GM18498 (cell line): ENCODE data around the gene OTOF.

Experiments
- ATAC-seq: cut with Tn5 transposase; IDR thresholded peaks from one replicate; pipeline ENCODE4 v1.9.1; 2021; ENCODE audit warnings: mild to moderate bottlenecking, moderate library complexity; ENCODE audit not compliant: unreplicated experiment

Gene OTOF

DNA sequence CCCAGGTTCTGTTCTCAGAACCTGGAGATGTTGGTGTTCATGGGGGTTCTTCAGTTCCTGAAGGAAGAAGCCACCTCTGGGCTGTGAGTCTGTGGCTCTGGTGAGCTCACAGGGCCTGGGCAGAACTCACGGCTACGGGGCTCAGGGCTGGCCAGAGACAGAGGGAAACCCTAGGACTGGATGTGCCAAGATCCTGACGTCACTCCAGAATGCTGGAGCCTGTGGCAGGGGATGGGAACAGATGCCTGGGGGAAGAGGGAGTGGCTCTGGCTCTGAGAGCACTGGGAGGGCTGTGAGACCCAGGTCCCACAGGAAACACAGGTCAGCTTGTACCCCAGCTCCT lies at the start of gene OTOF:
Gene OTOF, minus strand, starts transcription at position 214 of the 343 bp plus-strand sequence.
- ATAC-seq = no peak

DNA sequence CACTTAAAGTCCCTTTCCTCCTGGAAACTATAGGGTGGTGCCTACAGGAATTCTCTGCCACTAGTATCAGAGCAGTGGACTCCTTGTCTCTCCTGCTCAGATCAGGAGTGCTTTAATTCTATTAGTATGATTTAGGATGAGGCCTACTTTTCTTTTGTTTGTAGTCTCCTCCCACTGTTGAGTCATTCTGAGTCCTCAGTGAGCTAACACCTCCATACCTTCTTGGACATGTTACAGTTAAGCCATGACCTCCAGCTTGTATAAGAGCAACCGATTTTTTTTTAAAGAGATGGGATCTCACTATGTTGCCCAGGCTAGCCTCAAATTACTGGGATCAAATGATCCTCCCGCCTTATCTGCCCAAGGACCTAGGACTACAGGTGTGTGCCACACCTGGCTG lies 48.7 kb upstream of the OTOF start:
- no peak for ATAC-seq

DNA sequence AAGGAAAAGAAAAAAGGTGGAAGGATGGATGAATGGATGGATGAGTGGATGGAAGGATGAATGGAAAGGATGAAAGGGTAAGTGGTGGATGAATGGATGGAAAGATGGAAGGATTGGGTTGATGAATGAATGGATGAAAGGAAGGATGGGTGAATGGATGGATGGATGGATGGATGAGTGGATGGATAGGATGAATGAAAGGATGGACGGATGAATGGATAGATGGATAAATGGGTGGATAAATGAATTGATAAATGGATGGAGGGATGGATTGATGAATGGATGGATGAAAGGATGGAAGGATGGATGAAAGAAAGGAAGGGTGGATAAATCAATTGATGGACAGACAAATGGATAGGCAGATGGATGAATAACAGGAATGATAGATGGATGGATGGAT lies 48.2 kb upstream of the OTOF start:
- ATAC-seq = no peak

DNA sequence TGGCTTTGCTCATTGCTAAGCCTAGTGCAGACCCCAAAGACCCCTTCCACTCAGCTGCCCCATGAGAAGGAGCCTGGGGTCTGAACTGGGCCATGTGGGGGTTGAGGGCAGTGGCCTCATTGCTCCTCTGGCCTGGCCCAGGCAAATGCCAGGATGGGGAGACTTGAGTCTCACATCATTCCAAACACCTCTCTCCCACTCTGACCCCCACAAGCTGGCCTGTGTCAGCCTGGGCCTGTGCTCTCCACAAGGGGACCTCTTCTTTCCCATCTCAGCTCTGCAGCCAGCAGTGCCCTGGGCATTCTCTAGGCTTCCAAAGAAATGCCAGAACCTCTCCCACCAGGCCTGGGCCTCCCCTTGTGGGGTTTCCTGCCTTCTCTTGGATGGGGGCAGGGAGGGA lies 45.8 kb upstream of the OTOF start:
- no peak for ATAC-seq

DNA sequence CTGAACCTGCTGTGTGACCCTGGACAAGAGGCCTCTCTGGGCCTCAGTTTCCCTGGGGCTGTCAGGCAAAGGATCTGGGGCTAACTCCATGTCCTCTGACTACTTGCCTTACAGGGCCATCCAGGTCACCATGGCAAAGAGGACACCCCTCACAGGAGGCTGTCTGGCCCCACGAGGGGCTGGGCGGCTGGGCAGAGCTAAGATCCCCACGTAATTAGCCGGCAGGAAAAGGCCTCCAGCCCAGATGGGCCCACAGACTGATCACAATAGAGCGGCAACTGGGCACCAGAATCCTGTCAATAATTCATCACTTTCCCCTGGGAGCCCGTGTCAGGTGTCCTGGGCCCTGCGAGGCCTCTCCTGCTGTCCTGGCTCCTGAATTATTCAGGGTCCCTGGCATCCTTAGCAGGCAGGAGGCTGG lies 44.8 kb upstream of the OTOF start:
- no peak for ATAC-seq

DNA sequence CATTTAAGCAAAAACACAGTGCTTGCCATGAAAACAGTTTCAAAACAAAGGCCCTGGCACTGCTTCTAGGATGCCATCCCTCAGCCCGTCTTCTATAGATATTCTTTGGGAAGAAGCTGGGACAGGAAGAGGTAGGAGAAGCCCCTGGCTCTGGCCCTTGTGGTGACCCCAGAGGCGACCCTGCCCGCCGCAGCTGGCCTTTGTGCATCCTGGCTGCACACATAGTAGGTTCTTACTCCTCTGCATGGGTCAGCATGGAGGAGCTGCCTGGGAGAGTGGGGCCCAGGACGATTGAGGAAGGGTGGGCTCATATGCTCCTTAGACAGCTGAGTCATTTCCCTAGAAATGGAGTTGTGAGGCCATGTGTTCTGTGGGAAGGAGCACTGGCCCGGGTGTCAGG lies 44.4 kb upstream of the OTOF start:
- no peak for ATAC-seq

DNA sequence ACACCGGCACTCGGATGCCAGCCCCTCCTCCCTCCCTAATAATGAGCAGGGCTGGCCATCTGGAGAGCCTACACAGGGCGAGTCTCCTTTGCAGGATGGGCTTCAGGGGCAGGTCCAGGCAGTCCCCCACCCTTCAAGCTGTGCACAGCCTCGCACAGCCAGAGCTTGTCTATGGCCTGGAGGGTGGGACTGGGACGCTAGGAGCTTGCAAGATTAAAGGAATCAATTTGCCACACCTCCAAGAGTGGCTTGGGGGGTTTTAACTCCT lies 43.9 kb upstream of the OTOF start:
- no peak for ATAC-seq

DNA sequence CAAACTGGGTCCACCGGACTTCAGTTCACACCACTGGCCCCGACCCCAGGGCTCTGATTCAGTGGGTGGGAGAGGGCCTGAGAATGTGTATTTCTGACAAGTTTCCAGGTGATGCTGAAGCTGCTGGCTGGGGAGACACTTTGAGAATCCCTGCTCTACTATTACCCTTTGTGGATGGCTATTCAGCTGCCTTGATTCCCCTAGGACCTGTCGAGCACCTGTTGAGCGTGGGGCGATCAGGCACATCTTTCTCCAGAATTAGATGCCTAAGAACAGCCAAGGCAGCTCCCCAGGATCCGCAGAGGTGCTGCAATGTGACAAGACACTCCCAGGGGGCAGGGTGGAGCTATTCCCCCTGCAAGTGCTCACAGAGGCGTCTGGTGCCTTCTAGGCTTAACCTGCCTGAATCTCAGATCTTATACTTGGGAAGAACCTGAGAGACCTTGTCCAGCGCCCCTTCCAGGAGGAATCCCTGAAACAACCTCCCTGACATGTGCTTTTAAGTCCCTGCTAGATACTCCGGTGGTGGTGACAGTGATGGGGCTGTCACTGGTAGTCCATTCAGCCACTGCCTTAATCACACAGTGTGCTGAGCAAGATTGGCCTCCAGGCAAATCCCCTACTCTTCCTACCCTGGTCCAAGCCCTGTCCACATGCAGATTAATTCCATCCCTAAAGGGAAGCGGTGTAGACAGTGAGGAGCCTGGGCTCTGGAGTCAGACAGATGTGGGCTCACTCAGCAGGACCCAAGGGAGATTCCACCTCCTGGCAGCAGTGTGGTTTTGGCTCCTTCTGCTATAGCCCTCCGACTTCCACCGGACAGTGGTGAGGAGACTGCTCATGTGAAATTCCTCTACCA lies 43.4 kb upstream of the OTOF start:
- ATAC-seq = no peak

DNA sequence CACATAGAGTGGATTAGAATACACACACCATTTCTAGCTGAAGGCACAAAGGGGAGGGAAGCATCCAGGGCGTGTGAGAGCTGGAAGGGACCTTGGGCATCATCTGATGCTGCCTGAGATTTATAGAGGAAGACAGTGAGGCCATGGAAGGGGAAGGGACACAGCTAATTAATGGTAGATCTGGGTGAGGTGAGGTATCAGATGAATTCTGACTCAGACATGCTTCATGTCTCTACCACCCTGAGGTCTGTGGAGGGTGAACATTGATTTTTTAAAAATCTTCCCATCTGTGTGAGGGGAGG lies 42.2 kb upstream of the OTOF start:
- ATAC-seq = no peak

DNA sequence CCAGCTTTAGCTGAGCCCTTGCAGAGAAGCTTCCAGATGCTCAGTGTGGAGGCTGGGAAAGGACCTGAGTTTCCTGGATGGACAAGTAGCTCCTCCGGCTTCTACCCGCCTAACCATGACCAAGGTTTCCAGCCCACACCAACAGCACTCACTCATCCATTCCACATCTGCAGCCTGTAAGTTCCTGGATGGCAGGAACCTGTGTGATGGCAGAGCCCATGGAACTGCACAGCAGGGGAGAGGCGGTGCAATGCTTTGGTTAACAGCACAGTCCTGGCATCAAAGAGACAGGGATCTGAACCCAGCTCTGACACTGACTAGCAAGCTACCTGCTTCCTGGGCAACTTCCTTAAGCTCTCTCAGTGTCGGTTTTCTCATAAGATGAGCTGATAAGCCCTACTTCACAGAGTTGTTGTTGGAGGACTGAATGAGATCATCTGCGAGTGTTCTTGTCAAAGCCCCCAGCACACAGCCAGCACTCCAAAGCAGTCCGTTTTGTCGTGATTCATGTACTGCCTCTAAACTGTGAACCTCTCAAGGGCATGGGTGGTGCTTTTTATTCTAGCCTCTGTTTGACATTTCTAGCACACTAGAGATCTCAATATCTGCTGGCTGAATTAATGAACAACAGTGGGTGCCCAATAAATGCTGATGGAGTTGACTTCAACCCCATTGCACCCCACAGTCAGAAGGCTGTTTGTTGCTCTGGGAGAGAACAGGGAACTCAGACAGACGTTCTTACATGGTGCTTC lies 41.6 kb upstream of the OTOF start:
- no peak for ATAC-seq

DNA sequence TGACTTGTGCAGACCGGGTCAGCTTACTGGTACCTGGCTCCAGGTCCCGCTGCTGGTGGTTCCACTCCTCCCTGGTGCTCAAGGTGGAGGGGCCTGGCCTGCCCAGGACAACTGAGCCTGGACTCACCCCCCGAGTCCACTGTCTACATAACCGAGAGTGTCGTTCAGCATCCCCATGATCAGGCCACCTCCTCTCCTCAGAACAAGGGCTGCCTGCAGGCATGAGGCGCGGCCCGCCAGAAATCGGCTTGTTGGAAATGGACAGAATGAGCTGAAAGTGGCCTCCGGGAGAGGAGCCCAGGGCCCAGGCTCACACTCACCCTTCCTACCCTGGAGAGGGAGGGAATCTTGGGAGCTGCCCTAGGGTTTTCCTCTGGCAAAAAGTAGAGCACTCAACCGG lies 38.9 kb upstream of the OTOF start:
- ATAC-seq = no peak

DNA sequence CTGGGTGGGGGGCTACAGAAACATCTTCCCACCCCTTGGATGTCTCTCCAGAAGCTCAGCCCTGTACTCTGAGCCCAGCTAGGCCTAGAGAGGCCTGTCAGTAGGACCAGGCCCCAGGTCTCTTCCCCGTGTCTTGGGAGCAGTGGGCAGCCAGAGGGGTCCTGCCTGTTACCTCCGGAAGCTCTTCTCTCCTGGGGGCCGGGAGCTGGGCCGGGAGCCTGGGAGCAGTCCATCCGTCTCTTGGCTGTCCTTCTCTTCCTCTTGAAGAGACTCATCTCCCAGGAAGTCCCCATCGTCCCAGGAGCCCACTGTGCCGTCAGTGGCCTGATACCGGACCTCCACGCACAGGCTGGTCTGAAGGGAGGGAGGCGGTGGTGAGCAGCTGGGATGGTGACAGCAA lies 38.3 kb upstream of the OTOF start:
- ATAC-seq = no peak

DNA sequence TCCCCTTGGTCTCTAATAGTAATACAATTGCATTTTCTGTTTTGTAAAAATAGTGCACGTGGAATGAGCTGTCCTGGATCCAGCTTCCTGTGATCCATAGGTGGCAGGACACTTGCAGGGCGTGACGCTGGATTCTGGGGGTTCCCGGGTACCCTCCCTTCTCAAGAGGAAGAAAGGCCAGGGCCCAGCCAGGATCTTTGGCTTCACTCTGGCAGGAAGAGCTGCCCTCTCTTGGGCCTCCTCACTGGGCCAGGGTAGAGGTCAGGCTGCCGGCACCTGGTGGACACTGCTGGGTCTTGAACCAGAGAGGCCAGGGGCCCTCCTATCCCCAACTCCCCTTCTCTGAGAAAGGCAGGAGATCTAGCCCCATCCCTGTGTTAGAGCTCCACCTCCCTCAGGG lies 37.8 kb upstream of the OTOF start:
- no peak for ATAC-seq

DNA sequence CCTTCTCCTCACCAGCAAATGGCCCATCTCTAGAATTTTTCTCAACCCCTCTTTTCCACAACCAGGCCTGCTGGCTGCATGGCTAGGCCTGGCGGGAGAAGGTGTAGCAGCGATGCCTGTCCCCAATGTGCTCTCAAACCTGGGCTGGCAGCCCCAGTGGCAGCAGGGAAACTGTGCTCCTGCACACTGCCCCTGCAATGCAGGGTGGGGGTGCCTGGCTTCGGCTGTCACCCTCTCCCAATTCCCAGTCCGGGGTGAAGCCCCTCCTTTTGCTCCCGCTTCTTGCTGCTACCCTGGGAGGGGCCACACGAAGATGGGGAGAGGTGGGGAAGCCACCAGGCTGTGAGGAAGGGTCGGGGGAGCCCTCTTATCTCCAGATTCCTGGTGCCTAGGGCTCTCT lies 36.1 kb upstream of the OTOF start:
- no peak for ATAC-seq

DNA sequence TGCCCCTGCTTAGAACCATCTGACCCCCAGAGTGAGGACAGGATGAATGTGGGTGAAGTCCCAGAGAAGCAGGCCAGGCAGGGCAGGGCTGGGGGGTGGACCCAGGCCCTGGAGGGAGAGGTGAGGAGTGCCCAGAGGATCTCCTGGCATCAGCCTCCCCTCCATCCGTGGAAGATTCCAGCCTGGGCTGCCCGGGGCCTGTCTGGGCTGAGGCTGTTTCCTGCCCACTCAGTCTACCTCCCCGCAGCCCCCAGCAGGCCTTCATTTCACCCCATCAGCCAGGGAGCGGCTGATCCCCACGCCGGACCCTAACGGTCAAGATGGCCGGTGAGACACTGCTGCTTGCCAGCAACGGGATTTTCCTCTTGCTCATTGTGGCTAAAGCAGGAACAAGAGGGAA lies 35.3 kb upstream of the OTOF start:
- no peak for ATAC-seq

DNA sequence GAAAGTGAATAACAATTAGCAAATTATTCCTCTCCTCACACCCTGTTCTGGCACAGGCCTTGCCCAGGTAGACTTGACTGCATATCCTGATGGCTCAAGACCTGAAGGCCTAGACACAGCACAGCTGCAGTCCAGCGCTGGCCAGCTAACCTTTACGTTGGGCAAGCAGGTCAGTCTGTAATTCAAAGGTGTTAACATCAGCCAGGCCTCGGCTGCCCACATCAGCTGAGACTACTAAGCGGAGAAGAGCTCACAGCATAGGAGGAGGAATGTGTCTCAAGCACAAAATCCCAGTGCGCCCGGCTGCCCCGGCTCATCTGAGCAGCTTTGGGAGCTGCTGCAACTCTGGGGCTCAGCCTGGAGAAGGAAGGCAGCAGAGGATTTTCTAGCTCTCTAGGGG lies 33.5 kb upstream of the OTOF start:
- ATAC-seq = no peak

DNA sequence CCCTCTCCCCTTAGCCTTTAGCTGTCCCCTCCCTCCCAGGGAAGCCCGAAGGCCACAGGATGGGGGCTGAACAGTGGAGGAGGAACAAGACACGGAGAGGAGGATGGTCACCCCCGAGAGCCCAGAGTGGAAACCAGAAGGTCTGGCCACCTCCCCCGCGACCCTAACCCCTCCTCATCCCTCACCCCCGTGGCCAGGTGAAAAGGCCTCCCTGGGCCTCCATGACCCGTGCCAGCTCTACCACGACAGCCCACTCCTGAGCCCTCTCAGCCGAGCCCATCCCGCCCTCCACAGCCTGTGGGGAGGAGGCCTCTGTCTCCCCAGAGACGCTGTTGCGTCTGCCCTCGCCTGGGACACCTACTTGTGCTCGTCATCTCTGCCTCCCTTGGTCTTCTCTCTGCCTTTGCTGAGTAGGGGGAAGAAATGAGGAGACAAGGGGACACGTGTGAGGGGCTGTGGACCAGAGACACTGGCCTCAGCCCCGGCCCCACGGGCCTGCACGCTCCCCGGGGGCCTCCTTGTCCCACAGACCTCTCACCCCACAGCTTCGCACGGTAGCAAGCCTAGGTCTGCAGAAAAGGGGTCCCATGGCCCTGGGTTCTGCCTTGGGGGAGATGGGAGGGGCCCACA lies 32.5 kb upstream of the OTOF start:
- ATAC-seq = no peak

DNA sequence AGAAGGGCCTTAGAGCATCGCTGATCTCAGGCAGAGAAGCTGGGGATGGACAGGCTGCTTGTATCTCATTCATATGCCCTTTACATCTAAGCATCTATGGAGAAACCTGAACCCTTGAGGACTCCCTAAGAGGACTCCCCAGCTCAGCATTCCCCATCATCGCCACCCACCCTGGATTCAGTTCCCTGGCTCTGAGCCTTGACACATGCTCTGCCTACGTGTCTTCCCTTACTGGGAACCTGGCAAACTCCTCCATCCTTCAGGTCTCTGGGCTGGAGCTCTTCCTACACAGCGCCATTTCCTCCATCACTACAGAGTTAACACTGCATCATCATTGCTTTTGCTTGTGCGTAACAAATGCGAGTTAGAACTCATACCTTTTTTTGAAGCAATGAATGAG lies 31.2 kb upstream of the OTOF start:
- no peak for ATAC-seq

DNA sequence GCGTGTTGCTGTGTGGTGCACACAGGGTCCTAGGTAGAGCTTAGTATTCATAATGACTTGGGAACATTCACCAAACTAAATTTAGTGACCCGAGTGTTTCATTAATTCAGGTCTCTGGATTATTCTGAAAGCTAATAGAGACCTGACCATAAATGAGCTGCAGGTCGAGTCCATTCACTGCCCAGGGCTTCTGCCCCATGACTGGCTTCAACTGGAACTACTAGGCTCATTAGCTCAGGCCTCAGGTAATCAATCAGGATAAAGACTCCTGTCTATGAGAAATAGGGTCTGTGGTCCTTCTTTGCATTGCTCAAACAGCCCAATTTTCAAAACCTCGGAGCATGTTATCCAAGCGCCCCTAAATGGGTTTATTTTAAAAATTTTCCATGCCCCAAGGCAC lies 30.0 kb upstream of the OTOF start:
- no peak for ATAC-seq

DNA sequence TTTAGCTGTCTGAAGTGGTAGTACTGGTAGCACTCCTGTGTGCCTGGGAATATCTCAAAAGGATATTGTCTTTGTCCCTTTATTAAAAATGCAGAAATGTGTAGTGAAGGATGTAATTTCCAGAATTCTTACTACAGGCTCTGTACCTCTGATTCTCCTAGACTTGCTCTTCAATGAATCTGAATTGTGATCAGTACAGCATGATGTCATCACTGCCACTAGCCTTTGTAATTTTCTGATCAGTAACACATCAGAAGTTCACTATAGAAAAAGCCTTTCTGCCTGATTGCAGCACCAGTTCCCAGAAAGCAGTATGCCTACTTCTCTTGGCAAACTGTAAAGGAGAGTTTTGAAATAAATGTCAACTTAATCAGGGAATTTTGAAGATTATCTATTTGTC lies 29.2 kb upstream of the OTOF start:
- ATAC-seq = no peak

DNA sequence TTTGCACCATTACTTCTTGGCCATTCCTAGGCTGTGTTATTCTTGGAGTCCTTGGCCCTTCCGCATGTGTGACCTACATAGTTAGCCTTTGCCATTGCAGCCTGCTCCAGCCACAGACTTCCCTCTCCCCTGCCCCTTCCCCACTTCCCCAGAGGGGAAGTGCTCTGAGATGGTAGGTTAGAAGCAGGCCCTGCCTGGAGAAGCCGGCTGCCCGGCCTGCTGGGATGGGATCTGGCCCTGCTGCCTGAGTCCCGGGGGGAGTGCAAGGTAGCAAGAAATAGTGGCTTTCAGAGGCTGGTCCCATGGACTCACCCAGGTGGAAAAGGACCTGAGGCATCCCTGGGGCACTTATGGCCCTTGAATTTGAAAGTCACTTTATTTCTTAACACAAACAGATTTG lies 28.4 kb upstream of the OTOF start:
- ATAC-seq = no peak

DNA sequence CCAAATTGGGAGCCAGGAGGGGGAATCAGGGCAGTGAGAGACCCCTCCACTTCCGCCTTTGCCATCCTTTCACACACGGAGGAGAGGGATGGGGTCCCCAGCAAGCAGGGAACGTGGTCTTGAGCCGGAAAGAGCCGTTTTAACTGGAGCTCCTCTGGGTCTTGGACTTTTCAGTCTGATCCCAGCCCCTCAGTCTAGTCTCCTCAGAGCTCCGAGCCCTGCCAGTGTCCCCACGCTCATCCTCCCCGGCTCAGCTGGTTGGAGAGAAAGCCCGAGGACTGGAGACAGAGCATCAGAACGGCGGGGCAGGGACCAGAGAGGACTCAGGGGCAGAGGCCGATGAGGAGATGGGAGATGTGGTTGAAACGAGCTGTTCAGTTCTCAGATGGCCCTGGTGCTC lies 26.1 kb upstream of the OTOF start:
- ATAC-seq = no peak
